Measurements from ENCODE around the gene ERGIC2.

ERGIC2 gene

DNA sequence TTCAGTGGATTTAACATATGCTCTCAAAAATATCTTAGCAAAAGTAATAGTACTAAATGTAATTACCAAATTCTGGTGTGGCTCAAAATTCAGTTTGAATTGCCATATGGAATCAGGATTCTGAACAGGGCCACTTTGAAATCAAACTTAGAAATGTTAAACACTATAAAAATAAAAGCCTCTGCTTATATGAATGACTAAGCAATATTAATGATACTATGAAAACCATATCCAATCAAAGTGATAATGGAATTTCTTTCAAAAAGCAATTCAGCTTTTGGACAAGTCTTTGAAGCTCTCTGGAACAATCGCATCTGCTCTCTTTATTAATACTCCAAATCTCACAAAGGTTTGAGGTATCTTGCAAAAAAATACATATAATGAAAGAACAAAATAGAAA is 51.6 kb downstream of the ERGIC2 start:
- no peak overlapping the region for H3K27ac ChIP-seq (ENCODE audit: low read depth, low read length)
- H2AFZ ChIP-seq (ENCODE audit: low read length, unreplicated experiment), result no peak overlapping the region
- no peak overlapping the region for H3K4me3 ChIP-seq (ENCODE audit: low read depth, low read length)
- peaks cover 7% of the 10 kb centered on the region; the same call in 1 of the 2 replicates for H3K36me3 ChIP-seq (ENCODE audit: insufficient read depth, low read length)
- H3K79me2 ChIP-seq (ENCODE audit: control insufficient read depth, insufficient read depth, low read length, unreplicated experiment), result no peaks in the 10 kb centered on the region
- no peaks in the 10 kb centered on the region for H3K27me3 ChIP-seq (ENCODE audit: insufficient read depth, low read length)
- no peaks in the 10 kb centered on the region for H3K4me1 ChIP-seq (ENCODE audit: control insufficient read depth, insufficient read depth, low read length, unreplicated experiment)

DNA sequence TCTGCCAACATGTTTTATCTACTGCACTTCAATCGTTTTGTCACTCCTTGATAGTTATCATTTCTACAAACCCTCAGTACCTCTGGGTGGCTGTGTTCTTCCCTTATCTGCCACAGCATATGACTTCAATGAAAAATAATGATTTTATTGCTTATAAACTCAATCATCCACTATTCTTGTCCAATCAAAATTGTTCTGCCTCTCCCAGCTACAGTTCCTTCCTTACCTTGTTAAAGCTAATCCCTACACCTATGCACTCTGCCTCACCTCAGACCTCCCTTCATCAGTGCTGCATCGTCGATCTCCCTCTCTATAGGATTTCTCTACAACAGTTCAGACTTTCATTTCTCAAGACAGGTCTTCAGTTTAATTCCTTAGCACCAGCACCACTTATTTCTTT is 58.8 kb downstream of the ERGIC2 start:
- Histone ChIP-seq H3K79me2 (ENCODE audit: control insufficient read depth, insufficient read depth, low read length, unreplicated experiment) (no peaks in the 10 kb centered on the region), H3K27me3 (ENCODE audit: insufficient read depth, low read length) (no peaks in the 10 kb centered on the region), H3K4me1 (ENCODE audit: control insufficient read depth, insufficient read depth, low read length, unreplicated experiment) (peaks cover 23% of the 10 kb centered on the region), H3K4me3 (ENCODE audit: low read depth, low read length) (no peak overlapping the region), H3K36me3 (ENCODE audit: insufficient read depth, low read length) (peaks cover 10% of the 10 kb centered on the region), H3K27ac (ENCODE audit: low read depth, low read length) (no peak overlapping the region), H2AFZ (ENCODE audit: low read length, unreplicated experiment) (no peak overlapping the region)

DNA sequence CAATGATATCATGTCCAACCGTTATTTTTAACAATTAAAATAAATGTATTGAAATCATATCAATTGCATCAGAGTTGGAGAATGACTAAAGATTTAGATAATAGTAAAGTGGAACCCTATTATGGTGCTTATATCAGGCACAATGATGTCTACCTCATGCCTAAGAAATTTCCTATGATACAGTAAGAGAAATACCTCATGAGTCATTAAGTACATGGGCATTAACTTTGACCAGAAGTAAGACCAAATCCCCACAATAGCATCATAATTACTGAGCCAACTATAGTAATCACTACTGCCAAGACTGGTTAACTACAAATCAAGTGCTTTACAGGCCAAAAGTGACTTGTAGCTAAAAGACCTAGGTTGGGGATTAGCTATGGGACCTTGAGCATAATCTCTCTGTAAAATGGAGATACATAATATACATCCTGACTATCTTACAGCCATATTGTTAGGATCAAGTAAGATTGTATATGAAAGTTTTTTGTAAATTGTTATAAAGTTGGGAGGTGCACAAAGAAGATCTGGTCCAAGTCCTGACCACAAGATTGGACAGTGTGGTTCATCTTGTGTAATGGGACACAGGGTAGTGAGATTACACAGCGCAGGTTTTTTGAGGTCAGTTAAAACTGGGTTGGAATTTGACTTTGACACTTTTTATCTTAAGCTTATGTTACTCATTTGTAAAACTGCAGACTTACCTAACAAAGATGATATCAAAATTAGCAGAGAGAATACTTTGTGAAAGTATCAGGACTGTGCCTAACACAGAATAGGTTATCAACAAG is 60.5 kb downstream of the ERGIC2 start:
- Histone ChIP-seq H3K27me3 (ENCODE audit: insufficient read depth, low read length) (no peaks in the 10 kb centered on the region), H3K4me3 (ENCODE audit: low read depth, low read length) (no peak overlapping the region), H3K36me3 (ENCODE audit: insufficient read depth, low read length) (peaks cover 10% of the 10 kb centered on the region), H2AFZ (ENCODE audit: low read length, unreplicated experiment) (no peak overlapping the region), H3K27ac (ENCODE audit: low read depth, low read length) (peak overlapping the region; percentile 68), H3K79me2 (ENCODE audit: control insufficient read depth, insufficient read depth, low read length, unreplicated experiment) (no peaks in the 10 kb centered on the region), H3K4me1 (ENCODE audit: control insufficient read depth, insufficient read depth, low read length, unreplicated experiment) (peaks cover 27% of the 10 kb centered on the region)

DNA sequence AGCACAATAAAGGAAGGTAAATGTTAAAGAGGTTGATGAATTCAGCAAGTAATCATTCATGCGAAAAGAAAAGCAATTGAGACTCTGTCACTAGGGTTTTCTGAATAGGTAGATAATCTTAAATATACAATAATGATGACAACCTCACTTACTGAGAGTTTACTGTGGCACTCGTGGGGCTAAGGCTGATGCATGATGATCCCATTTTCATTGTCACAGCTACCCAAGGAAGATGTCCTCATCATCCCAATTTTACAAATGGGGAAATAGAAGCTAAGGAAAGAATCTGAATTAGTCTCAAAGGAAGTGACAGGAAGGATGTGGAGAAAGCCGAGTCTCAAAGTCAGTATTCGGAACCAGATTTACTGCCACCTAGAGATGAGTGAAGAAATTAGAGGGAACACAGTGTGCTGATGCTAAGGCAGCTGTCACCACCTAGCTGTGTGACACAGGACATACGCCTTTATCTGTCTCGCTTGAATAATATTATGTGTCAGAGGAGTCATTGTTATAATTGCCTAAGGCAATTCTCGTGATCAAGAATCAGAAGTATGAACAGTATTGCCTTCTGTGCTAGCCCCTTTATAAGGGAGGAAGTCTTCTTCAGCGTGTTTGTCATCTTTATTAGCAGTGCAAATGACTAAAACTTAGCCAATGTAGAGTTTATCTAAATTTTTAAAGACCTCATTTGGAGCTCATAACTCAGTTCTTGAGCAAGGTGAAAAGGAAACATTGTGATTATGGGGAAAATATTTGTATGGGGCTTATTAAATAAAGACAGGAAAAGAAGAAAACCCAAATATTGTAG is 63.2 kb downstream of the ERGIC2 start:
- Histone ChIP-seq H3K79me2 (ENCODE audit: control insufficient read depth, insufficient read depth, low read length, unreplicated experiment) (no peaks in the 10 kb centered on the region), H3K27ac (ENCODE audit: low read depth, low read length) (no peak overlapping the region), H2AFZ (ENCODE audit: low read length, unreplicated experiment) (no peak overlapping the region), H3K4me3 (ENCODE audit: low read depth, low read length) (no peak overlapping the region), H3K36me3 (ENCODE audit: insufficient read depth, low read length) (peaks cover 10% of the 10 kb centered on the region), H3K27me3 (ENCODE audit: insufficient read depth, low read length) (no peaks in the 10 kb centered on the region), H3K4me1 (ENCODE audit: control insufficient read depth, insufficient read depth, low read length, unreplicated experiment) (peaks cover 27% of the 10 kb centered on the region)

DNA sequence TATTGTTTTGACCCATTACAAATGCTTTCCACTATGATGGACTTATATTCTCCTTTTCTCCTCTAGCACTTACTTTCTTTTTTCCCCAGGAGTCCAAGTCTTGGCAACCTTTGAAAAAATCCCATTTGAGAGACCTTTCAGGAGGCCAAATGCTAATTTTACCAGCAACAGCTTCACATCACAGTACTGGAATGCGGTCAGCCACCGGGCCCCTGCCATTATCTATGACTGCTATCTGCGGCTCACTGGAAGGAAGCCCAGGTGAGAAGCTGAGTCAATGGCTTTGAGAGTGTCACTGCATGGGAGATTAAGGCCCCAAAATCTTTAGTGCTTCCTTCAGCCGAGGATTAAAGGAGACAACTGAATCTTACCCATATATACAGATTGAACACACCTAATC is 64.2 kb downstream of the ERGIC2 start:
- H3K36me3 ChIP-seq (ENCODE audit: insufficient read depth, low read length), result peaks cover under 1% of the 10 kb centered on the region; the same call in 1 of the 2 replicates

DNA sequence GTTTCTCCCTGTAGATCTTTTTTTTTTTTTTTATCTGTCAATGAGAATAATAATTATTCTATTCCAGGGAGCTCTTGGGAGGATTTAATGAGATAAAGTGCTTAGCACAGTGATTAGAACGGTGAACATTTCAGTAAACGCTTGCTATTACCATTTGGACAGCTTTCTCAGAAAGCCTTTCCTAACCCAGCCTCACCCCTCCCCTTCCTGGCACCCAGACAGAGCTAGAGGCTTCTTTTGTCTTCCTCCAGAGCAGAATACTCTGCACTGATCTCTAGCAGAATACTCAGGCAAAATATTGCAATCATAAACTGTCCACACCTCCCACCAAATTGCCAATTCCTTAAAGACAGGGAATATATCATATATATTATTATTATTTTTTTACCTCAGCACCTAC is 66.6 kb downstream of the ERGIC2 start:
- H3K27ac ChIP-seq (ENCODE audit: low read depth, low read length), result no peak overlapping the region
- peaks cover 12% of the 10 kb centered on the region for H3K4me1 ChIP-seq (ENCODE audit: control insufficient read depth, insufficient read depth, low read length, unreplicated experiment)
- H2AFZ ChIP-seq (ENCODE audit: low read length, unreplicated experiment), result no peak overlapping the region
- no peak overlapping the region for H3K4me3 ChIP-seq (ENCODE audit: low read depth, low read length)
- no peaks in the 10 kb centered on the region for H3K27me3 ChIP-seq (ENCODE audit: insufficient read depth, low read length)
- H3K36me3 ChIP-seq (ENCODE audit: insufficient read depth, low read length), result no peaks in the 10 kb centered on the region
- no peaks in the 10 kb centered on the region for H3K79me2 ChIP-seq (ENCODE audit: control insufficient read depth, insufficient read depth, low read length, unreplicated experiment)

More for the DNA sequence above, 64.2 kb downstream of the ERGIC2 start:
- H3K27me3 ChIP-seq (ENCODE audit: insufficient read depth, low read length), result no peaks in the 10 kb centered on the region
- H3K4me3 ChIP-seq (ENCODE audit: low read depth, low read length), result no peak overlapping the region
- no peaks in the 10 kb centered on the region for H3K79me2 ChIP-seq (ENCODE audit: control insufficient read depth, insufficient read depth, low read length, unreplicated experiment)
- no peak overlapping the region for H3K27ac ChIP-seq (ENCODE audit: low read depth, low read length)
- H3K4me1 ChIP-seq (ENCODE audit: control insufficient read depth, insufficient read depth, low read length, unreplicated experiment), result peaks cover 27% of the 10 kb centered on the region
- H2AFZ ChIP-seq (ENCODE audit: low read length, unreplicated experiment), result no peak overlapping the region

DNA sequence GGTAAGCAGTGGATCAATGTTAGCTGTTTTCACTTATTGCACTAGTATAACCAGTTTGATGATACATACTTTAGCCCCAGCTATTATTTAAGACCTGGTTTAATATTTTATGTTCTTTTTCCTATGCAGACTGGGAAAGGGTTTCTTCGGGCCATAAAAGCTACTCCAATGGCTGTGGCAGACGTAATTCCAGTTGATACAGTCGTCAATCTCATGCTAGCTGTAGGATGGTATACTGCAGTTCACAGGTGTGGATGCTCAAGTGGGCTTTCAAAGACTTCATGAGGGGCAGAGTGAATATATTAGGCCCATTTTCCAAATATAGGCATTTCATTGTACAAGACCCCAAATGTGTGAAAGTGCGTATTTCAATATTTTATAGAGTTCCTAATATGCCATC is 70.1 kb downstream of the ERGIC2 start:
- Histone ChIP-seq H3K27ac (ENCODE audit: low read depth, low read length) (no peak overlapping the region), H3K4me3 (ENCODE audit: low read depth, low read length) (no peak overlapping the region), H2AFZ (ENCODE audit: low read length, unreplicated experiment) (no peak overlapping the region), H3K79me2 (ENCODE audit: control insufficient read depth, insufficient read depth, low read length, unreplicated experiment) (no peaks in the 10 kb centered on the region), H3K36me3 (ENCODE audit: insufficient read depth, low read length) (no peaks in the 10 kb centered on the region), H3K4me1 (ENCODE audit: control insufficient read depth, insufficient read depth, low read length, unreplicated experiment) (no peaks in the 10 kb centered on the region), H3K27me3 (ENCODE audit: insufficient read depth, low read length) (no peaks in the 10 kb centered on the region)

DNA sequence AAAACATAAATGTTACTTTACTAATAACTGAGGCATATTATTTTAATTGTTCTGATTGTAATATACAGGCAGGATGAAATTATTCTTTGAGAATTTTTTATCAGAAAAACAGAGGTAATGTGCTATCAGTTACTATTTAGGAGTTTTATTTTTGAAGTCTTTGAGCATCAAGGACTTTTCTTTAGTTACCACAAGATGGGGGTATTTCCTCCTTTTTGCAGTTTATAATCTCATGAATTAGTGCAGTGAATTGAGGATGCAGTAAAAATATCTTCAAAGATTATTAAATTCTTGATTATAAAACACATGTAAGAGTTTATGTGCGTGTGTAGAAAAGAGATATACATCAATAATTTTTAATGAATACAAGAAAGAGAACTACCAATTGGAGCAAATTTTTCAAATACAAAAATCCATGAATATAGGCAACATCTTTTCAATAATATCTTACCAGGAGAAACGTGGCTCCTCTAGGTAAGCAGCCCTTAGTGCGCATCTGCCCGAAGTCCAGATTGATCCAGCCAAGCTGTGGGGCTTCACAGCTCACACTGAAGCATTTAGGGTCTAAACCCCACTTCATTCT is 71.6 kb downstream of the ERGIC2 start:
- Histone ChIP-seq H3K79me2 (ENCODE audit: control insufficient read depth, insufficient read depth, low read length, unreplicated experiment) (no peaks in the 10 kb centered on the region), H3K36me3 (ENCODE audit: insufficient read depth, low read length) (no peaks in the 10 kb centered on the region), H3K27me3 (ENCODE audit: insufficient read depth, low read length) (no peaks in the 10 kb centered on the region), H3K4me1 (ENCODE audit: control insufficient read depth, insufficient read depth, low read length, unreplicated experiment) (no peaks in the 10 kb centered on the region), H3K27ac (ENCODE audit: low read depth, low read length) (no peak overlapping the region), H3K4me3 (ENCODE audit: low read depth, low read length) (no peak overlapping the region), H2AFZ (ENCODE audit: low read length, unreplicated experiment) (no peak overlapping the region)

DNA sequence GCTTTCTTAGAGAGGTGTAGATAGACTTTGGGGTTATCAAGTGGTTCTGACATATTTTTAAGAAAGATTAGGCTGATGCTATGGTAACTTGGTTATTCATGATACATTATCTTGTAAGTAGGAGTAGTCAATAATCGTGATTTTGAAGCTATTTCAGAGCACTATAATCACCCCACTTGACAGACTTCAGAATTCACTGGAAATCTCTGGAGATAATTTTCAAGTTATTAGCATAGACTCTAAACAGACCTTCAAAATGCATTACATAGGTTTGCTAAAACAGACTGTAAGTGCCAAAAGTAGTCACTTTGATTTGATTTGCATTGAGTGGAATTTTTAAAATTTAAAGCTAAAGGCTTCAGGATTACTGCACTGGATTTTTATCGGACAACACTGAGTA is 74.3 kb downstream of the ERGIC2 start:
- Histone ChIP-seq H3K27ac (ENCODE audit: low read depth, low read length) (no peak overlapping the region), H3K27me3 (ENCODE audit: insufficient read depth, low read length) (no peaks in the 10 kb centered on the region), H2AFZ (ENCODE audit: low read length, unreplicated experiment) (no peak overlapping the region), H3K36me3 (ENCODE audit: insufficient read depth, low read length) (no peaks in the 10 kb centered on the region), H3K4me3 (ENCODE audit: low read depth, low read length) (no peak overlapping the region), H3K79me2 (ENCODE audit: control insufficient read depth, insufficient read depth, low read length, unreplicated experiment) (no peaks in the 10 kb centered on the region), H3K4me1 (ENCODE audit: control insufficient read depth, insufficient read depth, low read length, unreplicated experiment) (no peaks in the 10 kb centered on the region)

DNA sequence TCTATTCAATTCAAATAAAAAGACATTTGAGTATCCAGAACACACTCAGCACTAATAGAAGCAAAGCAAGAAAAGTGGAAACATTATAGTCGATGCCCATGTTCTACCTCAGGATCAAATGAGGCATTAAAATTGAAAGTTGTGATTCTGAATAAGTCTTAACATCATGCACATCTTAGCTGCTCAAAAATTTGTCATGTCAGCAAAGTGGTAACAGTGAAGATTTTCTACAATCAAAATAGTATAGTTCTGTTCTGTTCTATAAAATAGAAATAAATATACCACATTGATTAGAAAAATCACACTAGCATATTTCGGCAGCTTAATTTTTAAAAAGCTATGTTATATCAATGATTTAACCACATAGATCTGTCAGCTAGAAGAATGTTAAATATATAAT is 74.7 kb downstream of the ERGIC2 start:
- Histone ChIP-seq H3K27ac (ENCODE audit: low read depth, low read length) (no peak overlapping the region), H3K4me1 (ENCODE audit: control insufficient read depth, insufficient read depth, low read length, unreplicated experiment) (no peaks in the 10 kb centered on the region), H3K4me3 (ENCODE audit: low read depth, low read length) (no peak overlapping the region), H3K27me3 (ENCODE audit: insufficient read depth, low read length) (no peaks in the 10 kb centered on the region), H2AFZ (ENCODE audit: low read length, unreplicated experiment) (no peak overlapping the region), H3K36me3 (ENCODE audit: insufficient read depth, low read length) (no peaks in the 10 kb centered on the region), H3K79me2 (ENCODE audit: control insufficient read depth, insufficient read depth, low read length, unreplicated experiment) (no peaks in the 10 kb centered on the region)

All from ACC112 (cell line).